ENCODE data around the gene FBN3.

DNA sequence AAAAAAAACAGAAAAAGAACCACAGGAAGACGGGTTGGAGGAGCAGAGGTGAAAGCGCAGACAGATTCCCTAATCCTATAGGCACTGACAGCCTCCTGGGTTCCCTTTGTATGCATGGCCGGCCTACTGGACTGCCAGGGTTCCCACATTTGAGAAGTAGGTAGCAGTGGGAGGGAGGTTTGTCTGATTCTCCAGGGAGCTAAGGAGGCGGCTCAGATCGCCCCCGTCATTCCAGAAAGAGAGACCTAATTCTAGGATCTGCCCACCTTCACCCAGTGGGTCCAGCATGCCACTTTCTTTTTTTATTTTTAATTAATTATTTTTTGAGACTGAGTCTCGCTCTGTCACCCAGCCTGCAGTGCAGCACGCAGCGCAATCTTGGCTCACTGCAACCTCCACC is 106.5 kb downstream of the FBN3 start:
- TF ChIP-seq POLR2AphosphoS5 (IDR thresholded peaks at IDR 0.05; ENCODE audit: borderline replicate concordance, low read depth, low read length): no peak
- no peak for TF ChIP-seq EZH2 (IDR thresholded peaks at IDR 0.05)
- TF ChIP-seq FOXP2 (optimal IDR thresholded peaks at IDR 0.05; ENCODE audit: control extremely low read depth, extremely low read length, insufficient read depth): no peak
